ENCODE data around the gene ITPR1. TPM values are rescaled to one million over a fixed set of nuclear protein-coding genes. Genes with fewer than 3 reads are reported as not detected.

The ITPR1 gene
- total and polyA plus RNA-seq, 2 experiments from 2014 or later, result 6.8 to 21.0 TPM

- TF ChIP-seq, protein P1, sequence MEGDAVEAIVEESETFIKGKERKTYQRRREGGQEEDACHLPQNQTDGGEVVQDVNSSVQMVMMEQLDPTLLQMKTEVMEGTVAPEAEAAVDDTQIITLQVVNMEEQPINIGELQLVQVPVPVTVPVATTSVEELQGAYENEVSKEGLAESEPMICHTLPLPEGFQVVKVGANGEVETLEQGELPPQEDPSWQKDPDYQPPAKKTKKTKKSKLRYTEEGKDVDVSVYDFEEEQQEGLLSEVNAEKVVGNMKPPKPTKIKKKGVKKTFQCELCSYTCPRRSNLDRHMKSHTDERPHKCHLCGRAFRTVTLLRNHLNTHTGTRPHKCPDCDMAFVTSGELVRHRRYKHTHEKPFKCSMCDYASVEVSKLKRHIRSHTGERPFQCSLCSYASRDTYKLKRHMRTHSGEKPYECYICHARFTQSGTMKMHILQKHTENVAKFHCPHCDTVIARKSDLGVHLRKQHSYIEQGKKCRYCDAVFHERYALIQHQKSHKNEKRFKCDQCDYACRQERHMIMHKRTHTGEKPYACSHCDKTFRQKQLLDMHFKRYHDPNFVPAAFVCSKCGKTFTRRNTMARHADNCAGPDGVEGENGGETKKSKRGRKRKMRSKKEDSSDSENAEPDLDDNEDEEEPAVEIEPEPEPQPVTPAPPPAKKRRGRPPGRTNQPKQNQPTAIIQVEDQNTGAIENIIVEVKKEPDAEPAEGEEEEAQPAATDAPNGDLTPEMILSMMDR (conservative IDR thresholded peaks at IDR 0.05; ENCODE audit: low read depth in 2 of 2), result no peak
- TF ChIP-seq EZH2 (IDR thresholded peaks at IDR 0.05; ENCODE audit: low read depth, unreplicated experiment) (no peak), CREB1 (CRISPR knock-in tag; IDR thresholded peaks at IDR 0.05; ENCODE audit: low read depth) (no peak), JUNB (IDR thresholded peaks at IDR 0.05; ENCODE audit: unreplicated experiment) (no peak), ETS1 (IDR thresholded peaks at IDR 0.05) (no peak), NANOG (IDR thresholded peaks at IDR 0.05; ENCODE audit: borderline replicate concordance) (no peak), ZNF114 (CRISPR knock-in tag; IDR thresholded peaks at IDR 0.05) (no peak)
- TF ChIP-seq, protein P2, sequence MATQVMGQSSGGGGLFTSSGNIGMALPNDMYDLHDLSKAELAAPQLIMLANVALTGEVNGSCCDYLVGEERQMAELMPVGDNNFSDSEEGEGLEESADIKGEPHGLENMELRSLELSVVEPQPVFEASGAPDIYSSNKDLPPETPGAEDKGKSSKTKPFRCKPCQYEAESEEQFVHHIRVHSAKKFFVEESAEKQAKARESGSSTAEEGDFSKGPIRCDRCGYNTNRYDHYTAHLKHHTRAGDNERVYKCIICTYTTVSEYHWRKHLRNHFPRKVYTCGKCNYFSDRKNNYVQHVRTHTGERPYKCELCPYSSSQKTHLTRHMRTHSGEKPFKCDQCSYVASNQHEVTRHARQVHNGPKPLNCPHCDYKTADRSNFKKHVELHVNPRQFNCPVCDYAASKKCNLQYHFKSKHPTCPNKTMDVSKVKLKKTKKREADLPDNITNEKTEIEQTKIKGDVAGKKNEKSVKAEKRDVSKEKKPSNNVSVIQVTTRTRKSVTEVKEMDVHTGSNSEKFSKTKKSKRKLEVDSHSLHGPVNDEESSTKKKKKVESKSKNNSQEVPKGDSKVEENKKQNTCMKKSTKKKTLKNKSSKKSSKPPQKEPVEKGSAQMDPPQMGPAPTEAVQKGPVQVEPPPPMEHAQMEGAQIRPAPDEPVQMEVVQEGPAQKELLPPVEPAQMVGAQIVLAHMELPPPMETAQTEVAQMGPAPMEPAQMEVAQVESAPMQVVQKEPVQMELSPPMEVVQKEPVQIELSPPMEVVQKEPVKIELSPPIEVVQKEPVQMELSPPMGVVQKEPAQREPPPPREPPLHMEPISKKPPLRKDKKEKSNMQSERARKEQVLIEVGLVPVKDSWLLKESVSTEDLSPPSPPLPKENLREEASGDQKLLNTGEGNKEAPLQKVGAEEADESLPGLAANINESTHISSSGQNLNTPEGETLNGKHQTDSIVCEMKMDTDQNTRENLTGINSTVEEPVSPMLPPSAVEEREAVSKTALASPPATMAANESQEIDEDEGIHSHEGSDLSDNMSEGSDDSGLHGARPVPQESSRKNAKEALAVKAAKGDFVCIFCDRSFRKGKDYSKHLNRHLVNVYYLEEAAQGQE (IDR thresholded peaks at IDR 0.05; ENCODE audit: unreplicated experiment), result no peak
These were observed 55.2 kb downstream of the ITPR1 start (continued) for GRCh38 chr3:4548356-4548755.

GRCh38 chr3:4548780-4549179 lies 55.6 kb downstream of the ITPR1 start:
- Histone ChIP-seq H2AFZ (no peak overlapping the region), H3K9me2 (ENCODE audit: insufficient read depth) (no peaks in the 10 kb centered on the region), H4K20me1 (replicated peaks; ENCODE audit: insufficient read depth) (no peaks in the 10 kb centered on the region), H3K79me2 (replicated peaks; ENCODE audit: insufficient read depth) (no peaks in the 10 kb centered on the region), H3F3A (replicated peaks; ENCODE audit: low read depth) (no peaks in the 10 kb centered on the region), H3K4me2 (peak overlapping the region; percentile 33; the same call in 1 of the 2 replicates), H3K4me1 (ENCODE audit: insufficient read depth) (peaks cover 6% of the 10 kb centered on the region), H3K4me3 (no peak overlapping the region), H3K36me3 (ENCODE audit: insufficient read depth) (no peaks in the 10 kb centered on the region), H3K27ac (ENCODE audit: low read depth) (no peak overlapping the region), H3K27me3 (ENCODE audit: insufficient read depth) (no peaks in the 10 kb centered on the region)
- H3K27me3 Mint-ChIP-seq (ENCODE audit: insufficient read depth, low read depth, poor library complexity), result no peaks in the 10 kb centered on the region
- no peak overlapping the region for H3K27ac Mint-ChIP-seq
- no peaks in the 10 kb centered on the region for H3K36me3 Mint-ChIP-seq (ENCODE audit: low read depth)
- ATAC-seq (no peak), DNase-seq (ENCODE audit: low spot score) (no peak)
- H3K4me1 Mint-ChIP-seq, result peaks cover 16% of the 10 kb centered on the region
- no peak overlapping the region for H3K4me3 Mint-ChIP-seq
- TF ChIP-seq POLR2AphosphoS5 (IDR thresholded peaks at IDR 0.05; ENCODE audit: low read depth) (no peak), ZNF114 (CRISPR knock-in tag; IDR thresholded peaks at IDR 0.05) (no peak), EZH2phosphoT487 (IDR thresholded peaks at IDR 0.05; ENCODE audit: unreplicated experiment) (no peak)
- TF ChIP-seq, protein P1 (conservative IDR thresholded peaks at IDR 0.05; ENCODE audit: low read depth in 2 of 2), result no peak
- TF ChIP-seq, protein P2 (IDR thresholded peaks at IDR 0.05; ENCODE audit: unreplicated experiment), result no peak
- no peaks in the 10 kb centered on the region for H3K9me3 Mint-ChIP-seq

Measured in GM23338 (cell line).